Activated CD4-positive, CD25-positive, alpha-beta regulatory T cell (primary cell): ENCODE measurements around the gene CPEB4.

ENCODE experiments used
- DNase-seq, 4 experiments: peaks; one replicate each; lab custom pipeline; 2025; lab: John Stamatoyannopoulos, UW

The CPEB4 gene

DNA sequence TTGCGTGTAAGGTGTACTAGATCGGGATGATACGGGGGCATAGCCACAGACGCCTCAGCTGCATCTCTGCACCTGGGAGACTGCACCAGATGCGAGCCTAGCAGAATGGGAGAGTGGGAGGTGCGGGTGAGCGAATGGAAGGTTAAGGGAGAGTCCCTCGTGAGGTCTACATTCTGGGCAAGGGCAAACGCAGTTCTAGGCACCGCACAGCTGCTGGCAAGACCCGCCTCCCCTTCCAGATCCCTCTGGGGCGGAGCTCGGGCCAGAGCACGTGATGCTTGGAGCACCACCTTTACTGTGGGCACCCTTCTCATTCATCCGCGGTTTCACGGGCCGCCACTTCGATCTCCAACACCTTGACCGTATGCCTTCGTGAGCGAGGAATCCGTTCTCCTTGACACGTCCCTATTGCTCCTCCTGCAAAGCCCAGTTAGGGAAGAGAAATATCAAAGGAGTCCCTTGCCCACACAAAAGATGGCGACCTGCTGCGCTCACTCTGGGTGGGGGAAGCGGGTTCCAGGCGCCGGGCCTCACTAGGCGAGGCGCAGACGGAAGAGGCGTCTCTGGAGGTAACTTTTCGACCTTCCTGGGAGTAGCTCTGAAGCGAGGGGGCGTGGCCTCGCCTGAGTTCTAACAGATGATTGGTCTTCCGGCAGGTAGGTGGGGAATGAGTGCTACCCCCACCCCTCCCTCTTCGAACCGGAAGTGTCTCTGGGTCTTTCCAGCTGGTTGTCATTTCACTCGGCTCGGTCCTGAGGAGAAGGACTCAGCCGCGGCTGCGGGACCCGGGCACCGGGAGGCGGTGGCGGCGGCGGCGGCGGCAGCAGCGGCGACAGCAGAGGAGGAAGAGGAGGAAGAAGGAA, at the start of gene CPEB4:
Gene CPEB4 (plus strand): TSS at position 740 of the 863 bp plus-strand sequence. CDS start 1,385 bp downstream, outside the sequence.
- peak; percentile 79 to 95 (median 90) for DNase-seq

DNA sequence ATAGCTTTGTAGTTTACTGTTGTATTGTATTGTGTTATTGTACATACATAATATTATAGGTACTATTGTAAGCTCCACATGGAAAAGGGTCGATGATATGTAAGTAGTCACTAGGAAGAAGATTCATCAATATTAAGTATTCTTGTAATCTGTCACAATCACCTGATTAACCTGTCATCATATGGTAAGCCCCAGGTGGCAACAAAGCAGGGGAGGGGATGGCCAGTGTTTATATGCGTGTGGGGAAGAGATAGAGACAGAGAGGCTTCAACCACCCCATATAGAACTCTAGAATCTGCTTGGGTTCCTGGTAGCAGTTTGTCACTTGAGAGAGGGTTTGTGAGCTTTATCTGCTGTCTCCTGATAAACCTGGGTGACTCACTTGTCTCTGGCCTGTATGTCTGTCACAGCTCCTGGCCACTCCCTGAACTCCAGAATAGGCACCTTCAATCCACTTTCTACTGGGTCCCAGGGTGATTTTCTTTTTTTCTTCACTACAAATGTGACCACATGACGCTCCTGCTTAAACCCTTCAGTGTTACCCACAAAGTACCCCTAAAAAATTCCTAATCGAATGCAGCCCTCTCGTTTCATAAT, 48.9 kb upstream of the CPEB4 start:
- DNase-seq, result no peak

DNA sequence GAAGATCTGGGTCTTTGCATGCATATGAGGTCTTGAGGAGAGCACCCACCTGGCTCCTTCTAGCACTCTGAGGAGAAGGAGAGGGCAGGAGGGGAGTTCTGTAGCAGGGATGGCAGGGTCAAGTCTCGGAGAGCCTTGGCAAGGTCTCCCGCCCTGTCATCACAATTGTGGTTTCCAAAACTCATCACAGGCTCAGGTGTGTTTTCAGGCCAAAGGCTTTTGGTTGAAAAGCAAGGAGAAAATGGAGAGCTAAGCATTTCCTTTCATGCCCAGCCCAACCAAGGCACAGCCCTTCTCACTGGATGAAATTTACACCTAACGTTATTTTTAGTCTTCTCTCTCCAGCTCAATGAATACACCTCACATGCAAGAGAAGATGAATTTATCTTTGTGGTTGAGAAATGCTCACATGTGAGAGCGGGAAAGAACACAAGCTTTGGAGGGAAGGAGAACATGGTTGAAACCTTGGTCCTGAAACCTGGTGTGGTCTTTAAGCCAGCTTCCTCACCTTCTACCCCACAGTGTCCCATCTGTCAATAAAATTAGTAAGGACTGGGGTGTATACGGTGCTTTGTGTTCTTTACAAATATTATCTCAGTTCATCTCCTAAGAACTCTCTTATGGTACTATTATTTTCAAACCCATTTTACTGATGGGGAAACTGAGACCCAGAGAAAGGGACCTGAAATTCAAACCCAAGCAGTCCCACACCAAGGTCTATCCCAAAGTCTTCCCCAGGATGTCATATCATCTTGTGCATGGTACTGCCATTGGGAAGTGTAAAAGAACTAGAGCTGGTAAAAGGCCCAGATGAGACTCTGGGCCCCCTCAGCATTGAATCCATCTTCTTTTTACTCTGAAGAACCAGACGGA, 47.8 kb upstream of the CPEB4 start:
- DNase-seq, result no peak

DNA sequence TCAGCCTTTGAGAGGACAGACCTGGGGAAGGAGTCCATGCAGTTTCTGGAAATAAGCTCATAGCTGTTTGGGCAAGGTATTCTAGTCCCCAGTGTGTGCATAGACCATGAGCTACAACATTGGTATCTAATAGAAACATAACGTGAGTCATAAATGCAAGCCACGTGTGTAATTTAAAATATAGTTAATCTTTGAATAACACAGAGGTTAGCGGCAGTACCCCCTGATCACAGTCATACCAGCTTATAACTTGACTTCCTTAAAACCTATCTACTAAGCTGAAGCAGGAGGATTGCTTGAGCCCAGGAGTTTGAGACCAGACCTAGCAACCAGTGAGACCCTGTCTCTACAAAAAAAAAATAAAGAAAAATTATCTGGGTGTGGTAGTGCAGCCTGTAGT, 46.4 kb upstream of the CPEB4 start:
- no peak for DNase-seq

DNA sequence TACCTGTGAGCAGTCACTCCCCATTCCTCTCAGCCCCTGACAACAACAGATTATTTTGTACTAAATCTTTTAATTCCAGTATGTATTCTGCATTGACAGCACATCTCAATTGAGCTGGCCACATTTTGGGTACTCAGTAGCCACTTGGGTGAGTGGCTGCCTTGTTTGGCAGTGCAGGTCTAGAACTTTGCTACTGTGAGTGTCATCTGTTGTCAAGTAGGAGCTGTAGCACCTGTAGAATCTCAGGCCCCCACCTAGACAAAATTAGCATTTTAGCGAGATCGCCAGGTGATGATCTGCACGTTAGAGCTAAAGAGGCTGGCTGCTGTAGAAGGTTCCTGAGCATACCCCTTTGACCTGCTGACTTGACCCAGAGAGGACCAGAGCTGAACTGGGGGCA, 44.4 kb upstream of the CPEB4 start:
- DNase-seq, result no peak

DNA sequence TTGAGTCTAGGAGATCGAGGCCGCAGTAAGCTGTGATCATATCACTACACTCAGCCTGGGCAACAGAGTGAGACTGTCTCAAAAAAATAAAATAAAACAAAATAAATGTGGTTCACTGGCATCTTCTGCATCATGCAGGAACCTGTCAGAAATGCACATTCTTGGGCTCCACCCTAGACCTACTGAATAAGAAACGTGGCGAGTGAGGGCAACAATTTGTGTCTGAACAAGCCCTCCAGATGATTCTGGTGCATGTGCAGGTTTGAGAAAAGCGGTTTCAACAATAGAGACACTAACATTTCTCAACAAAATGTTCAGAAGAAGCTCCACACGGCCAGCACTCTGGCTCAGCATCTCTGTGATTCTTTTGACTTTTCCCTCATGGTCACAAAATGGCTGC, 42.8 kb upstream of the CPEB4 start:
- DNase-seq, result no peak

DNA sequence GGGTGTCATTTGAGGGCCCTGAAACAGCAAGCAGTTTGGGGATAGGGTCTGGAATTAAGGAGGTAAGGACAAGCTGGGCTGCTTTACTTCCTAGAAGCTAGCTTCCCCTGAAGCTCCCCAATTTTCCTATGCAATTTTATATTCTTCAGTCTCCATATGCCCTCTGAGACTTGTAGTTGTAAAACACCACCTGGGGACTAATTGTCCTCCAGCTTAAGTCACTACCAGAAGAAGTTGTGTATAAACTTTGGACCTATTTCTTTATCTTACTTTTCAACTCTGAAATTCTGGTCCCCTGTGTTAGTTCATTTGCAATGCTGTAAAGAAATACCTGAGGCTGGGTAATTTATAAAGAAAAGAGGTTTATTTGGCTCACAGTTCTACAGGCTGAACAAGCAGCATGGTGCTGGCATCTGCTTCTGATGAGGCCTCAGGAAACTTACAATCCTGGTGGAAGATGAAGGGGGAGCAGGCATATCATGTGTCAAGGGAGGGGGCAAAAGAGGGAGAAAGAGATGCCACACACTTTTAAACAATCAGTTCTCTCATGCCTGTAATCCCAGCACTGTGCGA, 41.1 kb upstream of the CPEB4 start:
- DNase-seq, result no peak

DNA sequence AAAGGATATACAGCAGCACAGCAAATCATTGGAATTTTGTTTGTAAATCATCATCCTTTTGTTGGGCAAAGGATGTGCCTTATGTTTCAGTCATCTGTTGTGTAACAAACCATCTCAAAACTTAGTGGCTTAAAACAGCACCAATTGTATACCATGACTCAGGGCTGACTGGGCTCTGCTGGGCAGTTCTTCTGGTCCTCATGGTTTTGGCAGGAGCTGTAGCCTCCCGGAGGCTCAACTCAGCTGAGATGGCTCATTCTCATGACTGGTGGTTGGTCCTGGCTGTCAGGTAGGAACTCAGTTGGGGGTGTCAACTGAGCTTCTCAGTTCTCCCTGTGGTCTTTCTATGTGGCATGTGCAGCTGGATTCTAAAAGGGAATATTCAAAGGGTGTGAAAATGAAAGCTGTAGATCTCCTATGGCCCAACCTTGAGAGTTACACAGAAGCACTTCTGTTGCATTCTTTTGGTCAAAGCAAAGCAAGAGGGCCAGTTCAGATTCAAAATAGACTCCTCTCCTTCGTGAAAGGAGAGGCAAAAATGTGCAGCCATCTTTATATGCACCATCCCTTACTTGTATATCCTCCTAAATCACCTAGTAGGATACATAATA, 39.1 kb upstream of the CPEB4 start:
- DNase-seq, result no peak

DNA sequence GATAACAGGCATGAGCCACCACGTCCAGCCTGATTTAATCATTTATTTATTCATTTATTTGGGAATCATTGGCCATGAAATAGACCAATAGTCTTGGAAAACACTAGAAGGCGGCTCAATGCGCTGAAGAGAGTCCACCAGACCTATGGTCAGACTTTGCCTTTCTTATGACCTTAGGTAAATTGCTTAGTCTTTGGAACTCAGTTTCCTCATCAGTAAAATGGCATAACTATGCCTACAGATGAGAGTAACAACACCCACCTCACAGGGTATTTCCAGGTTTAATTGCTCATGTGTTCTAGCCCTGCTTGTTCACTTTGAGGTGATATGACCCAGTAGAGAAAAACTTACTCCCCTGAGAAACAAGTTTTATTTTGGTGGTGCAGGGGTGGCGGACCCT, 38.2 kb upstream of the CPEB4 start:
- no peak for DNase-seq

DNA sequence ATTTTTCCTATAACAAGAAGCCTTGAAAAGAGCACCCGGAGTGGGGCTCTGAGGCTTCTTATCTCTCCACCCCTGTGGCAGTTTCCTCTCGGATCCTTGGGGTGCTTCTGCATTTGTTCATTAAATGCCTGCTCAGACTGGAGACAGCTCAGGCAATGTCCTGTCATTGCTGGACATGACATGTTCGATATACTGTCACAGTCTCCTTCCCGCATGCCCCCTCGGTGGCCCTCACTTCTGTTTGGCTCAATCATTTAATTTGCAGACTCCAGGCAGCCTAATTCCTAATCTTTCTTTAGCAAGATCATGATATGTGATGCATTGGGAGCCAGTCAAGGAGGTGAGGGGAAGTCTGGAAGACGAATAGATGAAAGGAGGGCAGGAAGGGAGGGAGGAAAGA, 37.5 kb upstream of the CPEB4 start:
- no peak for DNase-seq

DNA sequence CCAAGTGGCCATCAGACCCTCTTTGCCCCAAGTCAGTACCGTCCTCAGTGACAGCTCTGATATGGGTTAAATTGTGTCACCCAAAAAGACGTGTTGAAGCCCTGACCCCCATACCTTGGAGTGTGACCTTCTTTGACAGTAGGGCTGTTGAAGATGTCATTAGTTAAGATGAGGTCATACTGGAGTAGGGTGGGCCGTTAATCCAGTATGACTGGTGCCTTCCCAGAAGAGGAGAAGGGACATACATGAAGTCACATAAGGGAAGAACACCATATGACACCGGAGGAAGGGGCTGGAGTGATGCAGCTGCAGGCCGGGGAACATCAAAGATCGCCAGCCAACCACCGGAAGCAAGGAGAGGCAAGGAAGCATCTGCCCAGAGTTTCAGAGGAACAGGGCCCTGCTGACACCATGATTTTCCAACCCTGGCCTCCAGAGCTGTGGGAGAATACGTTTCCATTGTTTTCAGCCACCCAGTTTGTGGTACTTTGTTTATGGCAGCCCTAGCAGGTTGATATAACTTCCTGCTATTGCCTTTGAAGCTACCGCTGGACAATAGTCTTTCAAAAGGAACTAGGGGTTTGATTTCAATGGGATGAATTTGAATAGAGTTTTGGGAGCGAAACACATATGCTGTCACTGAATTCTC, 36.4 kb upstream of the CPEB4 start:
- no peak for DNase-seq

DNA sequence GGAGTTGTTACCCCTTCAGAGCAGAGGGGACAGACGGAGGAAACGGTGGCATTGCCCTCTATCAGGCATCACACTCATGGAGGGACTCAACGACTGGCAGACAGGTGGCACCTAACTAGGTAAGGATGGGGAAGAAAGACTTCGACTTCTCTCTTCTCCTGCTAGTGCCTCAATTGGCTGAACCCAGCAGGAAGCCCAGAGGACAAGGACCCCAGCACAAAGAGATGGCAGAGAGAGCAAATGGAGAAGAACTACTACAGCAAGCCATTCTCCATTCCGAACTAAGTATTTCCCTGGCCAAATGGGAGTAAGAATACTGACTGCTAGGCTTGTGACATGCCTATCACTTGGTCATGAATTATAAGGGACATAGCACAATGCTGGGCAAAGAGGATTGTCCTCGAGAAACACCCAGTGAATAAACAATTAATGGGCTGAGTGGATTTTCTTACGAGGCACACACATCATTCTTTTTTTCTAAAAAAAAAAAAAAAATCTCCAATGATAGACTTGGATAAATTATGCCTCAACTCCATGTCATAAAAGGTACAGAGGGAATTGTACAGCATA, 35.3 kb upstream of the CPEB4 start:
- DNase-seq, result no peak

DNA sequence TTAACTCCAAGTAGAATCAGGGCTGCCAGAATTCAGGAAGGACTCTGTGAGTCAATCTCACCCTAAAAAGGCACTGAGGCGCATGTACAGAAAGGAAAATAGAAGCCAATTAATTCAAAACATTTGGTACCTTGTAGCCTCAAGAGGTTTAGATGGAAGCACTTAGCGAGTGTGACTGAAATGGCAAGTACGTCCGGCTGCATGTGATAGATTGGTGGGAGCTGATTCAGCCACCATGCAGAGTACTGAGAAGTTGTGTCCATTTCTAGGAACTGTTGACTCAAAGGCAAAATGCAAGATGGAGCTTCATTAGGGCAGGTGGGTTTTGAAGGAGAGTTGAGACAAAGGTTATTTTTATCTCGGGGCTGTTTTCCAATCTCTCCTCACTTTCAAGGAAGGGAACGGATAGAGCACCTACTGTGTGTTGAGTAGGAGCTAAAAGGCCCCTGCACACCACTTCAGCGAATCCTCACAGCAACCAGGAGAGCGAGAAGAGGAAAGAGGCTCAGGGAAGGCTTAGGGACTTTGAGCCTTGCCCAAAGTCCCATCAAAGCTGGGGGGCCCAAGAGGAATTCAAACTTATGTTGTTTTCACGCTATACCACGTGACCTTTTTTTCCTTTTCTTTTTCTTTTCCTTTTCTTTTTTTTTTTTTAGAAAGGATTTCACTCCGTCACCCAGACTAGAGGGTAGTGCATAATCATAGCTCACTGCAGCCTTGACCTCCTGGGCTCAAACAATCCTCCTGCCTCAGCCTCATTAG, 34.6 kb upstream of the CPEB4 start:
- no peak for DNase-seq

DNA sequence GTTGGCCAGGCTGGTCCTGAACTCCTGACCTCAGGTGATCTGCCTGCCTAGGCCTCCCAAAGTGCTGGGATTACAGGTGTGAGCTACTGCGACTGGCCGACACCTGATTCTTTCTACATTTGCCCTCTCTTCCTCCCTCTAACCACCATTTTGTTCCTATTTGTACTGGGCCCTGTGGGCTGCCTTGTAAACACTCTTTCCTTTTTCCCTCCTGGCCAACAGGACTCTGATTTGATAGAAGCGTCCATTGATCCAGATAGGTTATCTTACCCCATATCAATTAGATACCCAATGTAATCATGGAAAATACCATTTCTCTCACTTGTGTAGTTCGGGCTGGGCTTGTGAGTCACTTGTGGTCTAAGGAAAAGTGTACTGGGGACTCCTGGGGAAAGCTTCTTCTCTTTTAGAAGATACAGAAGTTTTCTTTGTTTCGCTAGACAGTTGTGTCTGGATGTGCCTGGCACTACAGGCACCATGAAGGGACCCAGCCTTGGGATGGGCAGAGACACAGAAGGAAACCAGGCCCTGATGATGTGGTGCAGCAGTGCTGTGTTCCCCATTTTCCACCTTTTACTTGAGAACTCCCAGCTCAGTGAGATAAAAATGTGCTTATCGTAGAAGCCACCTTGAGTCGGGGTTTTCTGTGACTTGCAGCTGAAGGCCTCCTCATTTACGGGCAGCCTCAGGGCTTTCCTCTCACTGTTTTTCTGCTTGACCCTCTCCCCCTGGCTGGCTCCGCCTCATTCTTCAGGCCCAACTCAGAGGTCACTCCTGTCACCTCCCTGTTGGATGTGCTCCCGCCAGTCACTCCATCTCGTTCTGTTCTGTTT, 32.8 kb upstream of the CPEB4 start:
- DNase-seq, result no peak

DNA sequence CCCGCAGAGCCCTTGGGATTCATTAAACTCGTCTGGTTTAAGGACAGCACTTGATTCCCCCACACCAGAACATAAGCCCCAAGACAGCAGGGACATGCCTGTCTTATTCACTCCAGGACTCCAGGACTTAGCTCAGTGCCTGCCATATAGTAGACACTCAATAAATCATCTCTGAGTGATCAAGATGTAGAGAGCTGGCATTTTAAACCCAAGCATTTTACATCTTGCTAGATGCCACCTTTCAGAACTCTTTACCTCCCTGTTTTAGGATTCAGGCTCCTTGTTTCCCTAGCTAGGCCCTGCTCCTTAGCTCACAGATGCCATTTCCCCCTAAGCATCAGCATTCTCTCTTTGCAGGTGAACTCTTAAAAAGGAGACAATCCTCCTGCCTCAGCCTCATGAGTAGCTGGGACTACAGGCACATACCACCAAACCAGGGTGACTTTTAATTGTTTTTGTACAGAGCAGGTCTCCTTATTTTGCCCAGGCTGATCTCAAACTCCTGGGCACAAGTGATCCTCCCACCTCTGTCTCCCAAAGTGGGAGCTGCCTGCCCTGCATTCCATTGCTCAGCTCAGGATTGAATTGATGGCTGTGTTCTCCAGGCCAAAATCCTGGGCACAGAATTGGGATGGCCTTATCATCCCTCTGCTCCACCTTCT, 32.0 kb upstream of the CPEB4 start:
- no peak for DNase-seq

DNA sequence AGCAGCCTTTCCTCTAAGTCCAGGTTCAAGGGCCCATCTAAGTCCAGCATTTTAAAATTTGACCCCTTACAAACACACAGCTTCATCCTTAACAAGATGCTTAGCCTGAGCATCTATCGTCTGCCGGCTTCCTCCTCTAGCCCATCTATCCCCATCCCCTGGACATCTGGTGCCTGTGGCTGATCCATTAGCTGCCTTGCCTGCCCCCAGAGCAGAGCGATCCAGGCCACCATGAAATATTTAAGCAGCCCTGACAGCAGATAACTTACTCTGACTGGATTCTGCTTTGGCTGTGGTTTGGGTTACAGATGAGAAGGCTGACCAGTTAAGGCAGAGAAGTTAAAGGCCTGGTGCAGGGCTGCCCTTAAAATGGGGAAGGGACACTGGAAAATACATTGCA, 30.9 kb upstream of the CPEB4 start:
- no peak for DNase-seq

DNA sequence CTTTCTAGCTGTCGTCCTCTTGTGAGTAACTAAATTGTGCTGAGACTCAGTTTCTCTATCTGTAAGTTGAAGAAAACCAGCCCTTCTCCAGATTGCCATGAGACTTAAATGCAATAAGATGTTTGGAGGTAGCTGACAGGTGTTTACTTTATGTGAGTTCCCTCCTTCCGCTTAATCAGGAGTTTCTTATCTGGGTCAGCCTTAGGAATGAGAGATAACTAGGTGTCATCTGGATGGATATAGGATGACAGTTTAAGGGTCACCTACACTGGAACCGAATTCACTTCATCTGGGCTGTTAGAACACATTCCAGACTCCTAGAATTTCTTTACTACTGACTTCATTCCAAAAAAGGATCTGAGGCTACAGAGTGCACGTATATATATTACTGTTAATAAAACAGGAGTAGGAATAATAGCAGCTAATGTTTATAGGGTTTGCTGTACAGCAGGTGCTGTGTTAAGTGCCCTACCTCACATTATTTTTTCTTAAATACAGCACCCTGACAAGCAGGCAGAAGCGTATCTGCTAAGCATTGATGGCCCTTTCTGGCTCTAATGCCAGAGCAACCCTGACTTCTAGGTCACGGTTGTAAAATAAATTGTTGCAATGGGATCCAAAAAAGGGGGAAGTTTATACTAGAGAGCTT, 30.0 kb upstream of the CPEB4 start:
- no peak for DNase-seq

DNA sequence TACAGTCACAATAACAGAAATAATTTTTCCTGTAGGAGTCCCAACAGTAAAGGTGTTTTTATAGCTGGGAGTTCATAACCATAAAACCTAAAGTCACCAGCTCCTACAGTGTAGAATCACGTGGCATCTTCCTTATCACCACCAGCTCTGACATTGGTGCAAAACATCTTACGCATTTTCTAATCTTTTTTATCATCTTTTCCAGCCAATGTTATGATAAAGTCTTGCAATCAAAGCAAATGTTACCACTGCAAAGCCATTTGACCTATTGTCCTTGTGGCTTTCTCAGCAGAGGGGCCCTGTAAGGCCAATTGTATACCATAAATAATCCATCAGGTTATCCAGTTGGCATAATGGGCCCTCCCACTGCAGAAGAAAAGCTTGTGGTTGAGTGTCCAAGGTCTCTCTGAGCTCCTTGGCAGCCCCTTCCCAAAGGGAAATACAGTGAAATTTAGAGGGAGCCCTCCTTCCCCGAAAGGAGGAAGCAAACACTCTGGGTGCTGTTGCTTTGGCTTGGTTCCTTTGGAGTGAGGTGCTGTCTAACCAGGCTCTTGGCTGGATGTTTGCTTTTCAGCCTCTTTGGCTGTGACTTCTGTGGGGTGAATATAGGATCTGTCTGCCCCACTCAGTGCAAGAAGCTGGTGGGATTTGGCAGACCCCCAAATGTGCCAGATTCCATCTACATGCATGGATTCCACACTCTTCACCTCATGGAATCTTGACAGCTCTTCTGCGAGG, 29.3 kb upstream of the CPEB4 start:
- DNase-seq, result no peak
